Measurements from ENCODE around the gene EGFL6. TPM values are rescaled to one million over a fixed set of nuclear protein-coding genes. Genes with fewer than 3 reads are reported as not detected.

EGFL6 gene
- total RNA-seq = 0.07 TPM in 1 of 2 replicates, not detected in the other
- 0.12 TPM in 1 of 2 replicates, not detected in the other for polyA plus RNA-seq

GRCh38 chrX:13569479-13570260 is at the start of gene EGFL6:
EGFL6 (plus strand) TSS chrX:13569601; CDS start chrX:13569862, 261 bp downstream.
- Histone ChIP-seq H3K4me3 (peak within 1 kb of the TSS; percentile 25), H3K27ac (no peak within 1 kb of the TSS), H3K4me1 (ENCODE audit: low read depth) (no peaks in the 10 kb centered on the region), H3K9me3 (ENCODE audit: low read depth) (no peaks in the 10 kb centered on the region), H3K36me3 (no peaks in the 10 kb centered on the region), H3K27me3 (peaks cover 66% of the 10 kb centered on the region)
- TF ChIP-seq CTCF (IDR thresholded peaks at IDR 0.05; ENCODE audit: low read depth, low read length) = no peak
- DNase-seq (ENCODE audit: low read depth in 1 of 2, low spot score in 1 of 2) = peak in 1 of 2 donors; percentile 12

- no peak for DNase-seq (ENCODE audit: low read depth in 1 of 2, low spot score in 1 of 2)
- no peak overlapping the region for H3K27ac ChIP-seq
- H3K27me3 ChIP-seq = no peaks in the 10 kb centered on the region
- no peaks in the 10 kb centered on the region for H3K36me3 ChIP-seq
- H3K4me3 ChIP-seq = no peak overlapping the region
- TF ChIP-seq CTCF (IDR thresholded peaks at IDR 0.05; ENCODE audit: low read depth, low read length) = no peak
- no peaks in the 10 kb centered on the region for H3K4me1 ChIP-seq (ENCODE audit: low read depth)
- H3K9me3 ChIP-seq (ENCODE audit: low read depth) = no peaks in the 10 kb centered on the region
Measured at GRCh38 chrX:13520351-13520750, 49.0 kb upstream of the EGFL6 start.

- no peaks in the 10 kb centered on the region for H3K9me3 ChIP-seq (ENCODE audit: low read depth)
- no peak for TF ChIP-seq CTCF (IDR thresholded peaks at IDR 0.05; ENCODE audit: low read depth, low read length)
- no peak overlapping the region for H3K4me3 ChIP-seq
- H3K4me1 ChIP-seq (ENCODE audit: low read depth) = no peaks in the 10 kb centered on the region
- H3K36me3 ChIP-seq = no peaks in the 10 kb centered on the region
- DNase-seq (ENCODE audit: low read depth in 1 of 2, low spot score in 1 of 2) = no peak
- no peak overlapping the region for H3K27ac ChIP-seq
- H3K27me3 ChIP-seq = no peaks in the 10 kb centered on the region
Measured at GRCh38 chrX:13520936-13521335, 48.5 kb upstream of the EGFL6 start.

GRCh38 chrX:13522811-13523210 is 46.6 kb upstream of the EGFL6 start:
- H3K36me3 ChIP-seq = no peaks in the 10 kb centered on the region
- DNase-seq (ENCODE audit: low read depth in 1 of 2, low spot score in 1 of 2) = no peak
- TF ChIP-seq CTCF (IDR thresholded peaks at IDR 0.05; ENCODE audit: low read depth, low read length) = peak; percentile 9
- H3K9me3 ChIP-seq (ENCODE audit: low read depth) = no peaks in the 10 kb centered on the region
- H3K4me1 ChIP-seq (ENCODE audit: low read depth) = no peaks in the 10 kb centered on the region
- H3K27me3 ChIP-seq = no peaks in the 10 kb centered on the region
- H3K27ac ChIP-seq = no peak overlapping the region
- no peak overlapping the region for H3K4me3 ChIP-seq

GRCh38 chrX:13533726-13534125 is 35.7 kb upstream of the EGFL6 start:
- Histone ChIP-seq H3K9me3 (ENCODE audit: low read depth) (no peaks in the 10 kb centered on the region), H3K27me3 (no peaks in the 10 kb centered on the region), H3K4me3 (no peak overlapping the region), H3K36me3 (no peaks in the 10 kb centered on the region), H3K27ac (no peak overlapping the region), H3K4me1 (ENCODE audit: low read depth) (no peaks in the 10 kb centered on the region)
- peak in 1 of 2 donors; percentile 38 for DNase-seq (ENCODE audit: low read depth in 1 of 2, low spot score in 1 of 2)
- TF ChIP-seq CTCF (IDR thresholded peaks at IDR 0.05; ENCODE audit: low read depth, low read length) = no peak
